Hepatocyte (in vitro differentiated cells): ENCODE measurements around the gene SLC9B2. TPM values are rescaled to one million over a fixed set of nuclear protein-coding genes. Genes with fewer than 3 reads are reported as not detected.

ENCODE experiments used
- DNase-seq: peaks from one replicate; pipeline ENCODE4 v3.0.0-alpha.2; 2016; ENCODE audit warnings: low spot score
- H2AFZ ChIP-seq: fragments of 200-600 bp; sonication (generic); 2 replicates; pipeline ENCODE4 v1.6.0; 2016; ENCODE audit warnings: antibody characterized with exemption, mild to moderate bottlenecking
- H3K27ac ChIP-seq: fragments of 200-600 bp; sonication (generic); 2 replicates; pipeline ENCODE4 v1.5.1; 2016; ENCODE audit warnings: mild to moderate bottlenecking
- H3K27me3 ChIP-seq: fragments of 200-600 bp; sonication (generic); 2 replicates; pipeline ENCODE4 v1.6.1; 2016
- H3K36me3 ChIP-seq: fragments of 200-600 bp; sonication (generic); replicated peaks from 2 replicates; pipeline ENCODE4 v1.5.1; 2016; ENCODE audit warnings: low read depth; ENCODE audit not compliant: insufficient read depth
- H3K4me1 ChIP-seq: fragments of 200-600 bp; sonication (generic); 2 replicates; pipeline ENCODE4 v1.5.1; 2016; ENCODE audit warnings: mild to moderate bottlenecking, moderate library complexity; ENCODE audit not compliant: insufficient read depth
- H3K4me2 ChIP-seq: fragments of 200-600 bp; sonication (generic); 2 replicates; pipeline ENCODE4 v1.6.0; 2016
- H3K4me3 ChIP-seq: fragments of 200-600 bp; sonication (generic); 2 replicates; pipeline ENCODE4 v1.5.1; 2016; ENCODE audit warnings: mild to moderate bottlenecking
- H3K79me2 ChIP-seq: fragments of 200-600 bp; sonication (generic); 2 replicates; pipeline ENCODE4 v1.6.0; 2017; ENCODE audit warnings: mild to moderate bottlenecking
- H3K9me2 ChIP-seq: fragments of 200-600 bp; sonication (generic); replicated peaks from 2 replicates; pipeline ENCODE4 v1.6.0; 2017; ENCODE audit warnings: mild to moderate bottlenecking; ENCODE audit not compliant: insufficient read depth
- H3K9me3 ChIP-seq: fragments of 200-600 bp; sonication (generic); 2 replicates; pipeline ENCODE4 v1.5.1; 2016; ENCODE audit warnings: low read depth, mild to moderate bottlenecking
- H4K20me1 ChIP-seq: fragments of 200-600 bp; sonication (generic); 2 replicates; pipeline ENCODE4 v1.6.0; 2016; ENCODE audit warnings: mild to moderate bottlenecking; ENCODE audit not compliant: insufficient read depth, poor library complexity, severe bottlenecking
- CTCF ChIP-seq: fragments of 200-600 bp; sonication (generic); IDR thresholded peaks from 2 replicates; pipeline ENCODE4 v1.5.1; 2016; ENCODE audit warnings: antibody characterized with exemption, mild to moderate bottlenecking; ENCODE audit not compliant: poor library complexity
- EZH2 ChIP-seq: fragments of 200-600 bp; sonication (generic); IDR thresholded peaks from 2 replicates; pipeline ENCODE4 v1.6.1; 2016; ENCODE audit warnings: antibody characterized with exemption, mild to moderate bottlenecking, borderline replicate concordance
- EZH2phosphoT487 ChIP-seq: fragments of 200-600 bp; sonication (generic); IDR thresholded peaks from one replicate; pipeline ENCODE4 v1.6.1; 2018; ENCODE audit warnings: antibody characterized with exemption, mild to moderate bottlenecking, low read depth, moderate library complexity; ENCODE audit not compliant: unreplicated experiment, severe bottlenecking
- WGBS: methylation state at CpG from one replicate; pipeline ENCODE4 v1.1.6; 2016; ENCODE audit warnings: low lambda C conversion rate; ENCODE audit errors: missing lambda C conversion rate; 5-methylcytosine and 5-hydroxymethylcytosine counted together
- polyA plus RNA-seq: library from polyadenylated mRNA; unstranded; fragments of >200 nt; fragmentation: Nextera tagmentation; extraction: Ambion mirVana; gene quantifications from 2 replicates; pipeline ENCODE4 v1.2.1, GENCODE V29; 2016
- total RNA-seq: library from RNA; depleted of rRNA; stranded (reverse); fragments of >200 nt; gene quantifications from 2 replicates; pipeline ENCODE4 v1.2.3, GENCODE V29; 2014

SLC9B2 gene
- total and polyA plus RNA-seq, 2 experiments from 2014 or later = 13.8 to 20.5 TPM

GRCh38 chr4:103099691-103100392 is 23.3 kb upstream of the SLC9B2 start, which contains the start of gene BDH2:
BDH2 (minus strand) TSS chr4:103099834; CDS start chr4:103096254, 3,580 bp downstream.
- H3K36me3 ChIP-seq = no peaks in the 10 kb centered on the region
- peak; percentile 92 for DNase-seq
- WGBS = 13% methylated on average over 11 of the region's 11 CpGs

GRCh38 chr4:103098756-103099440 is 22.3 kb upstream of the SLC9B2 start:
- Histone ChIP-seq H3K27me3 (no peaks in the 10 kb centered on the region), H3K4me3 (peak overlapping the region; percentile 64), H3K27ac (peak overlapping the region; percentile 79), H3K36me3 (no peaks in the 10 kb centered on the region), H3K9me3 (no peaks in the 10 kb centered on the region), H3K9me2 (no peaks in the 10 kb centered on the region), H3K4me1 (peaks cover 20% of the 10 kb centered on the region), H3K4me2 (peak overlapping the region; percentile 78), H3K79me2 (peaks cover 44% of the 10 kb centered on the region), H2AFZ (peak overlapping the region; percentile 73), H4K20me1 (no peaks in the 10 kb centered on the region)
- 13% methylated on average over 4 of the region's 4 CpGs for WGBS
- peak; percentile 10 for DNase-seq
- TF ChIP-seq EZH2 = no peak
- no peak for TF ChIP-seq EZH2phosphoT487
- no peak for TF ChIP-seq CTCF

More at GRCh38 chr4:103099691-103100392, 23.3 kb upstream of the SLC9B2 start, which contains the start of gene BDH2:
- peak; percentile 83 for TF ChIP-seq CTCF
- TF ChIP-seq EZH2 = no peak
- H3K4me3 ChIP-seq = peak within 1 kb of the TSS; percentile 64
- H3K9me3 ChIP-seq = no peaks in the 10 kb centered on the region
- peaks cover 20% of the 10 kb centered on the region for H3K4me1 ChIP-seq
- no peaks in the 10 kb centered on the region for H4K20me1 ChIP-seq
- H3K79me2 ChIP-seq = peaks cover 38% of the 10 kb centered on the region
- peak within 1 kb of the TSS; percentile 73 for H2AFZ ChIP-seq
- peak within 1 kb of the TSS; percentile 78 for H3K4me2 ChIP-seq
- no peaks in the 10 kb centered on the region for H3K27me3 ChIP-seq
- no peaks in the 10 kb centered on the region for H3K9me2 ChIP-seq
- peak within 1 kb of the TSS; percentile 79 for H3K27ac ChIP-seq

GRCh38 chr4:103098341-103098740 is 21.8 kb upstream of the SLC9B2 start:
- Histone ChIP-seq H3K9me3 (no peaks in the 10 kb centered on the region), H3K4me3 (peak overlapping the region; percentile 64), H3K9me2 (no peaks in the 10 kb centered on the region), H3K27me3 (no peaks in the 10 kb centered on the region), H4K20me1 (no peaks in the 10 kb centered on the region), H3K79me2 (peaks cover 44% of the 10 kb centered on the region), H3K4me1 (peaks cover 20% of the 10 kb centered on the region), H2AFZ (no peak overlapping the region), H3K27ac (peak overlapping the region; percentile 79), H3K4me2 (peak overlapping the region; percentile 78), H3K36me3 (no peaks in the 10 kb centered on the region)
- WGBS = 66% methylated on average over 10 of the region's 10 CpGs
- DNase-seq = no peak
- TF ChIP-seq EZH2 (no peak), EZH2phosphoT487 (no peak), CTCF (no peak)
